ENCODE measurements around the gene CCNJ. TPM values are rescaled to one million over a fixed set of nuclear protein-coding genes. Genes with fewer than 3 reads are reported as not detected.
"Not testable (repeated sequence)": the region's sequence is repeated elsewhere in the genome, so short reads cannot be mapped to it uniquely, and the experiment has no call there.

The CCNJ gene, protein sequence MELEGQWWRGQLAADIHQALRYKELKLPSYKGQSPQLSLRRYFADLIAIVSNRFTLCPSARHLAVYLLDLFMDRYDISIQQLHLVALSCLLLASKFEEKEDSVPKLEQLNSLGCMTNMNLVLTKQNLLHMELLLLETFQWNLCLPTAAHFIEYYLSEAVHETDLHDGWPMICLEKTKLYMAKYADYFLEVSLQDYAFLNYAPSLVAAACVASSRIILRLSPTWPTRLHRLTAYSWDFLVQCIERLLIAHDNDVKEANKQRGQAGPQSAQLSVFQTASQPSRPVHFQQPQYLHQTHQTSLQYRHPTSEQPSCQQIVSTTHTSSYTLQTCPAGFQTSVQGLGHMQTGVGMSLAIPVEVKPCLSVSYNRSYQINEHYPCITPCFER
- total RNA-seq (2021) (22.0 and 25.6 TPM in 2 replicates), Bru-seq, nascent RNA (percentile 94 among the genes with signal in this experiment), BruChase-seq, experiment 1, labeled RNA remaining after a 2-hour chase (percentile 96 among the genes with signal in this experiment), BruChase-seq, experiment 2, labeled RNA remaining after a 6-hour chase (percentile 75 among the genes with signal in this experiment)
- long read RNA-seq, full-length matches to known transcripts, result 26 of 40 reads
- long read RNA-seq, partial matches to known transcripts, result 2 of 40 reads
- long read RNA-seq, other reads (novel, unspliced or antisense), result 12 of 40 reads

DNA sequence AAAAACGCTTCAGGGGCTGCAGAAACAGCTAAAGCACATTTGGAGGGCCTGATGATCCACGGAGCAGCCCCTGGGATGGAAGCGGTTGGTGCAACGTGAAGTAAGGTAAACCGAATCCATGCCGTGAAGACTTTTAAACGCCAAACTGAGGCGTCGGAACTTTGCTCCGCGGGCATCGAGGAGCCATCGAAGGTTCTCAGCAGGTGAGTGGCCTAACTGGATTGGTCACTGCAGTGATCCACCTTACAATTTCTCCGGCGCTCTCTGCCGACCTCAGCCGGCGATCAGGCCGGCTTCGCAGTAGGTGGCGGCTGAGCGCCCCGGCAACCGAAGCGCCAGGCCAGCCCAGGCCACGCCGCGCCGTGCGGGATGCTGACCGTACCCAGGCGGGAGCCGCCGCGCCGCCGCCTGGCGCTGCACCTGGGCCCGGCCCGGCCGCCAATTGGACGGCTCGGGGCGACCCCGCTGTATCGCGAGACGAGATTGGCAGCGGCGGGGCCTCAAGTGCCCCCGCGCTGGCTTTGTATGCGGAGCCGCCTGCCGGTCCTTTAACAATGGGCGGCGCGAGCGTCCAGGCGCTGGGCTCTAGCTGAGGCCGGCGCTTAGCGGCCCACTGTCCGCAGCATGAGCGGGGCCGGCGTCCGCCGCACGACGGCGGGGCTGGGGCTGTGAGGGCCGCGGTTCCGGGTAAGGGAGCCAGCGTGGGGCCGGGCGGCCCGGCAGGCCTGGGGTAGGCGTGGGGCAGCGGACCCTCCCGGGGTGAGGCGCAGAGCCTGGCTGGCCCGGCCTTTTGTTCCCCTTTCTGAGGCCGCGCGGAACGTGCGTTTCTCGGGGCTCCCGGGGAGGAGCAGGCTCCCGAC lies at the start of gene CCNJ:
TSS of gene CCNJ (plus strand) at position 551 of the 860 bp plus-strand sequence. CDS start 811 bp downstream, outside the sequence.
- intact Hi-C loops (cut with micrococcal nuclease; ENCODE audit: unreplicated experiment), result no loop called here
- H3K27ac ChIP-seq (ENCODE audit: low read depth, low read length, poor library complexity, severe bottlenecking), result peak within 1 kb of the TSS; percentile 94
- H3K36me3 ChIP-seq (ENCODE audit: insufficient read depth, low read length, poor library complexity, severe bottlenecking), result no peaks in the 10 kb centered on the region
- H3K9me3 ChIP-seq (ENCODE audit: low read depth, low read length, poor library complexity, severe bottlenecking), result no peaks in the 10 kb centered on the region
- peak within 1 kb of the TSS; percentile 89 for H3K4me3 ChIP-seq (ENCODE audit: low read depth, low read length, poor library complexity, severe bottlenecking)
- TF ChIP-seq, protein P1, sequence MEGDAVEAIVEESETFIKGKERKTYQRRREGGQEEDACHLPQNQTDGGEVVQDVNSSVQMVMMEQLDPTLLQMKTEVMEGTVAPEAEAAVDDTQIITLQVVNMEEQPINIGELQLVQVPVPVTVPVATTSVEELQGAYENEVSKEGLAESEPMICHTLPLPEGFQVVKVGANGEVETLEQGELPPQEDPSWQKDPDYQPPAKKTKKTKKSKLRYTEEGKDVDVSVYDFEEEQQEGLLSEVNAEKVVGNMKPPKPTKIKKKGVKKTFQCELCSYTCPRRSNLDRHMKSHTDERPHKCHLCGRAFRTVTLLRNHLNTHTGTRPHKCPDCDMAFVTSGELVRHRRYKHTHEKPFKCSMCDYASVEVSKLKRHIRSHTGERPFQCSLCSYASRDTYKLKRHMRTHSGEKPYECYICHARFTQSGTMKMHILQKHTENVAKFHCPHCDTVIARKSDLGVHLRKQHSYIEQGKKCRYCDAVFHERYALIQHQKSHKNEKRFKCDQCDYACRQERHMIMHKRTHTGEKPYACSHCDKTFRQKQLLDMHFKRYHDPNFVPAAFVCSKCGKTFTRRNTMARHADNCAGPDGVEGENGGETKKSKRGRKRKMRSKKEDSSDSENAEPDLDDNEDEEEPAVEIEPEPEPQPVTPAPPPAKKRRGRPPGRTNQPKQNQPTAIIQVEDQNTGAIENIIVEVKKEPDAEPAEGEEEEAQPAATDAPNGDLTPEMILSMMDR (conservative IDR thresholded peaks at IDR 0.05; ENCODE audit: low read depth, low read length), result no peak
- TF ChIP-seq EZH2 (IDR thresholded peaks at IDR 0.05; ENCODE audit: borderline replicate concordance, low read depth, low read length, poor library complexity, severe bottlenecking), result no peak
- no TSS peak for BruUV-seq (replicated peaks)
- ChIA-PET POLR2A (ENCODE audit: low non-redundant PET) (interaction anchor here (0.5 kb wide), 1 partner anchor 22 kb away, joined by 4 read pairs; no protein-coding TSS in a partner anchor), CTCF (no interaction called here)
- DNase-seq (ENCODE audit: low spot score), result peak; percentile 91
- H3K4me1 ChIP-seq (ENCODE audit: insufficient read depth, low read length, poor library complexity, severe bottlenecking), result peaks cover 18% of the 10 kb centered on the region
- H3K27me3 ChIP-seq (replicated peaks; ENCODE audit: insufficient read depth, low read depth, low read length, poor library complexity), result peaks cover 2% of the 10 kb centered on the region

DNA sequence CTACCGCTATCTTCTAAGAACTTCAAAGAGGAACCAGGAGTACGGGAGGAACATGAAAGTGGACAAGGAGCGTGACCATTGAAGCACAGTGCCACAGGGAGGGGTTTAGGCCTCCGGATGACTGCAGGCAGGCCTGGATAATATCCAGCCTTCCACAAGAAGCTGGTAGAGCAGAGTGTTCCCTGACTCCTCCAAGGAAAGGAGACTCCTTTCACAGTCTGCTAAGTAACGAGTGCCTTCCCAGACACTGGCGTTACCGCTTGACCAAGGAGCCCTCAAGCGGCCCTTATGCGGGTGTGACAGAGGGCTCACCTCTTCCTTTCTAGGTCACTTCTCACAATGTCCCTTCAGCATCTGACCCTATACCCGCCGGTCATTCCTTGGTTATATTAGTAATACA lies 49.0 kb upstream of the CCNJ start:
- H3K4me3 ChIP-seq (ENCODE audit: low read depth, low read length, poor library complexity, severe bottlenecking); H3K9me3 ChIP-seq (ENCODE audit: low read depth, low read length, poor library complexity, severe bottlenecking); H3K36me3 ChIP-seq (ENCODE audit: insufficient read depth, low read length, poor library complexity, severe bottlenecking); DNase-seq (ENCODE audit: low spot score); POLR2A ChIA-PET (ENCODE audit: low non-redundant PET); intact Hi-C loops (cut with micrococcal nuclease; ENCODE audit: unreplicated experiment); H3K27ac ChIP-seq (ENCODE audit: low read depth, low read length, poor library complexity, severe bottlenecking); CTCF ChIA-PET; BruUV-seq (replicated peaks); H3K4me1 ChIP-seq (ENCODE audit: insufficient read depth, low read length, poor library complexity, severe bottlenecking): not testable (repeated sequence)
- peaks cover 26% of the 10 kb centered on the region for H3K27me3 ChIP-seq (replicated peaks; ENCODE audit: insufficient read depth, low read depth, low read length, poor library complexity)

DNA sequence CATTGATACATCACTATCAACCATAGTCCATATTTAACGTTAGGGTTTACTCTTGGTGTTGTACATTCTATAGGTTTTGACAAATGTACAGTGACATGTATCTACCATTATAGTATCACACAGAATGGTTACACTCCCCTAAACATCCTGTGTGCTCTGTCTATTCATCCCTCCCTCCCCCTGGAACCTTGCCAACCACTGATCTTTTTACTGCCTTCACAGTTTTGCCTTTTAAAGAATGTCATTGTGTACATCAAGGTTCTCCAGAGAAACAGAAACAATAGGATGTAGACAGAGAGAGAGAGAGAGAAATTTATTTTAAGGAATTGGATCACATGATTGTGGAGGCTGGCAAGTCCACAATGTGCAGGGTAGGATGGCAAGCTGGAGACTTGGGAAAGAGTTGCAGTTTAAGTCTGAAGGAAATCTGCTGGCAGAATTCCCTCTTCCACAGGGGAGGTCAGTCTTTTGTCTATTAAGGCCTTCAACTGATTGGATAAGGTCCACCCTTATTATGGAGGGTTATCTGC lies 45.1 kb upstream of the CCNJ start:
- intact Hi-C loops (cut with micrococcal nuclease; ENCODE audit: unreplicated experiment), result no loop called here
- H3K27ac ChIP-seq (ENCODE audit: low read depth, low read length, poor library complexity, severe bottlenecking), result no peak overlapping the region
- no TSS peak for BruUV-seq (replicated peaks)

More for the DNA sequence above, 45.1 kb upstream of the CCNJ start:
- H3K4me3 ChIP-seq (ENCODE audit: low read depth, low read length, poor library complexity, severe bottlenecking), result no peak overlapping the region
- TF ChIP-seq EZH2 (IDR thresholded peaks at IDR 0.05; ENCODE audit: borderline replicate concordance, low read depth, low read length, poor library complexity, severe bottlenecking), result no peak
- TF ChIP-seq, protein P1 (conservative IDR thresholded peaks at IDR 0.05; ENCODE audit: low read depth, low read length), result no peak
- H3K36me3 ChIP-seq (ENCODE audit: insufficient read depth, low read length, poor library complexity, severe bottlenecking), result no peaks in the 10 kb centered on the region
- CTCF ChIA-PET, result no interaction called here
- H3K4me1 ChIP-seq (ENCODE audit: insufficient read depth, low read length, poor library complexity, severe bottlenecking), result no peaks in the 10 kb centered on the region
- POLR2A ChIA-PET (ENCODE audit: low non-redundant PET), result no interaction called here
- peak; percentile 5 for DNase-seq (ENCODE audit: low spot score)
- no peaks in the 10 kb centered on the region for H3K27me3 ChIP-seq (replicated peaks; ENCODE audit: insufficient read depth, low read depth, low read length, poor library complexity)
- H3K9me3 ChIP-seq (ENCODE audit: low read depth, low read length, poor library complexity, severe bottlenecking), result no peaks in the 10 kb centered on the region

All from A673 (cell line).